Natural killer cell (primary cell): ENCODE data around the gene NPHP1. TPM values are rescaled to one million over a fixed set of nuclear protein-coding genes. Genes with fewer than 3 reads are reported as not detected.

Experiments used
- ATAC-seq, 3 donors: fragments of 150-1000 bp in 2 of 3; fragments of 200-7000 bp in 1 of 3; cut with Tn5 transposase; 1 replicate in 1 of 3; 2 replicates in 2 of 3; pipeline ENCODE4 v1.10.0; 2021; ENCODE audit warnings: mild to moderate bottlenecking in 2 of 3, moderate library complexity in 2 of 3
- DNase-seq, 2 donors: peaks; one replicate each; pipeline versions ENCODE4 v3.0.0 to v3.0.0-alpha.2; 2013 to 2021; ENCODE audit warnings: mixed read lengths in 1 of 2
- H3K27ac ChIP-seq: one replicate; pipeline ENCODE4 v1.5.1; 2013; ENCODE audit warnings: mild to moderate bottlenecking, low read length
- H3K27me3 ChIP-seq: one replicate; pipeline ENCODE4 v1.6.1; 2013; ENCODE audit warnings: low read length; ENCODE audit not compliant: control insufficient read depth, insufficient read depth
- H3K36me3 ChIP-seq: one replicate; pipeline ENCODE4 v1.6.1; 2013; ENCODE audit warnings: low read length; ENCODE audit not compliant: control insufficient read depth, insufficient read depth
- H3K4me1 ChIP-seq: one replicate; pipeline ENCODE4 v1.6.1; 2013; ENCODE audit warnings: low read length; ENCODE audit not compliant: control insufficient read depth, insufficient read depth
- H3K4me3 ChIP-seq: one replicate; pipeline ENCODE4 v1.5.1; 2013; ENCODE audit warnings: low read length
- H3K9me3 ChIP-seq: one replicate; pipeline ENCODE4 v1.6.1; 2013; ENCODE audit warnings: low read length; ENCODE audit not compliant: control insufficient read depth, insufficient read depth
- H3K27ac Mint-ChIP-seq, 2 donors: one replicate each; pipeline ENCODE4 v1.8.0; 2022; ENCODE audit warnings: mild to moderate bottlenecking in 2 of 2, mixed read lengths in 2 of 2, moderate library complexity in 1 of 2
- H3K27me3 Mint-ChIP-seq, 2 donors: one replicate each; pipeline ENCODE4 v1.8.0; 2022; ENCODE audit warnings: low read depth in 2 of 2, mixed read lengths in 2 of 2
- H3K36me3 Mint-ChIP-seq: one replicate; pipeline ENCODE4 v1.8.0; 2022; ENCODE audit warnings: mixed read lengths
- H3K4me1 Mint-ChIP-seq, 2 donors: one replicate each; pipeline ENCODE4 v1.8.0; 2022; ENCODE audit warnings: mixed read lengths in 2 of 2
- H3K4me3 Mint-ChIP-seq: one replicate; pipeline ENCODE4 v1.8.0; 2022; ENCODE audit warnings: mild to moderate bottlenecking, moderate library complexity, mixed read lengths
- H3K9me3 Mint-ChIP-seq, 2 donors: one replicate each; pipeline ENCODE4 v1.8.0; 2022; ENCODE audit warnings: mixed read lengths in 2 of 2
- CTCF ChIP-seq: fragments of 200-600 bp; IDR thresholded peaks from one replicate; pipeline ENCODE4 v1.8.0; 2022; ENCODE audit warnings: antibody characterized with exemption
- WGBS: methylation state at CpG from one replicate; pipeline ENCODE4 v1.1.7; 2013; ENCODE audit warnings: missing lambda C conversion rate; ENCODE audit not compliant: insufficient coverage; 5-methylcytosine and 5-hydroxymethylcytosine counted together
- intact Hi-C: fragments of 100-400 bp; cut with micrococcal nuclease; formaldehyde crosslinking; loops from one replicate; pipeline ENCODE4 v1.14.2; 2022
- total RNA-seq, 4 donors: library from RNA; stranded (reverse); fragments of 120-200 nt in 1 of 4; gene quantifications; one replicate each; pipeline versions ENCODE4 v1.2.3 to v1.2.4, GENCODE V29; 2013 to 2022

Gene NPHP1
- total RNA-seq, 3 donors from 2014 or later (not counting 1 experiment from before 2014, with no cell fraction given) = 0.11 to 0.30 (median 0.24) TPM

- TF ChIP-seq CTCF = no peak
- ATAC-seq = no peak
- WGBS = 36% methylated on average over 5 of the region's 8 CpGs
- peaks cover 22 to 49% of the 10 kb centered on the region in 2 donors for H3K27me3 Mint-ChIP-seq
- no peaks in the 10 kb centered on the region for H3K36me3 ChIP-seq
- no peaks in the 10 kb centered on the region for H3K9me3 ChIP-seq
- H3K27ac Mint-ChIP-seq = no peak overlapping the region
- H3K36me3 Mint-ChIP-seq = no peaks in the 10 kb centered on the region
- peaks cover 0 to 7% of the 10 kb centered on the region in 2 donors for H3K4me1 Mint-ChIP-seq
- H3K4me1 ChIP-seq = no peaks in the 10 kb centered on the region
- no peaks in the 10 kb centered on the region for H3K27me3 ChIP-seq
- no peak for DNase-seq
- no peak overlapping the region for H3K27ac ChIP-seq
- intact Hi-C loops = no loop called here
- H3K9me3 Mint-ChIP-seq = no peaks in the 10 kb centered on the region
- H3K4me3 Mint-ChIP-seq = no peak overlapping the region
- no peak overlapping the region for H3K4me3 ChIP-seq
These were observed 99.0 kb downstream of the NPHP1 start for GRCh38 chr2:110105608-110106467.

- no peaks in the 10 kb centered on the region for H3K9me3 Mint-ChIP-seq
- Histone ChIP-seq H3K27me3 (no peaks in the 10 kb centered on the region), H3K36me3 (no peaks in the 10 kb centered on the region), H3K9me3 (no peaks in the 10 kb centered on the region), H3K4me1 (no peaks in the 10 kb centered on the region), H3K27ac (no peak overlapping the region), H3K4me3 (no peak overlapping the region)
- WGBS = 77% methylated on average over 4 of the region's 4 CpGs
- H3K27ac Mint-ChIP-seq = no peak overlapping the region
- TF ChIP-seq CTCF = no peak
- no peak for ATAC-seq
- intact Hi-C loops = no loop called here
- DNase-seq = no peak
- H3K36me3 Mint-ChIP-seq = no peaks in the 10 kb centered on the region
- peaks cover 0 to 7% of the 10 kb centered on the region in 2 donors for H3K4me1 Mint-ChIP-seq
- no peak overlapping the region for H3K4me3 Mint-ChIP-seq
- peaks cover 20 to 43% of the 10 kb centered on the region in 2 donors for H3K27me3 Mint-ChIP-seq
These were observed 99.6 kb downstream of the NPHP1 start for GRCh38 chr2:110105183-110105582.

DNA sequence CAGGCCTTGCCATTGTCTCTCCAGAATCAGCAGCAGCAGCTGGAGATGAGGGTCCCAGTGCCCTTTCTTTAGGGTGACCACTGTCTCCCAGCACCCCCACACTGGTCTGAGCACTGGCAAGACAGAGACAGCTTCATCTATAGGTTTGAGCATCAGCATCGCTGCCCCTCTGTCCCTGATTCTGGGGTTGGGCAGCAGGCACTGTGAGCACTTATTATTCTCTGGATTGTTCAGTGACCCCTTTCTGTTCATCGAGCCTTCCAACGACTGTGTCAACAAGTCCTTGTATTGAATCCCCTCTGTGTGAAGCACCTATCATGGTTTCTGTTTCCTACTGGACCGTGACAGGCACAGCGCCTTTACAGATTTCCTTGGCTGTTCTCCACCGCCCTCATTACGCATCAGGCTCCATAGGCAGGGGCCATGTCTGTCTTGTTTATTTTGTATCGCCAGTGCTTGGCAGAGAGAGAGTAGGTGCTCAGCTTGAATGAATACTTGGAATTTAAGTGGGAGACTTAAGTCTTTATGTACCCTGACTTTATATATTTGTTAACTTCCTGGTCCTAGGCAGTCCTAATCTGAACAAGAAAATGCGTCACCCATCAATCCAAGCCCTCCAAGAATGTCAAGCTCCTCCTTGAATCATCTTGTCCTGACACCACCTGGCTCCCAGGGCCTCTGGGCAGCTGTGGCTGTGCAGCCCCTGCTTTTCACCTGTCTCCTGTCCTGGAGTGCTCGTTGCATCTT is 100.6 kb downstream of the NPHP1 start:
- Mint-ChIP-seq H3K27me3 (peaks cover 17 to 40% of the 10 kb centered on the region in 2 donors), H3K4me1 (peaks cover 0 to 7% of the 10 kb centered on the region in 2 donors), H3K4me3 (no peak overlapping the region), H3K36me3 (no peaks in the 10 kb centered on the region), H3K9me3 (no peaks in the 10 kb centered on the region), H3K27ac (no peak overlapping the region)
- ATAC-seq (no peak), DNase-seq (no peak)
- WGBS = 91% methylated on average over 10 of the region's 10 CpGs
- intact Hi-C loops = no loop called here
- no peaks in the 10 kb centered on the region for H3K4me1 ChIP-seq
- no peak for TF ChIP-seq CTCF
- no peaks in the 10 kb centered on the region for H3K36me3 ChIP-seq
- H3K27me3 ChIP-seq = no peaks in the 10 kb centered on the region
- no peak overlapping the region for H3K4me3 ChIP-seq
- no peak overlapping the region for H3K27ac ChIP-seq
- no peaks in the 10 kb centered on the region for H3K9me3 ChIP-seq
